ENCODE measurements around the gene MRGPRF. TPM values are rescaled to one million over a fixed set of nuclear protein-coding genes. Genes with fewer than 3 reads are reported as not detected.

MRGPRF gene
- total RNA-seq, 4 donors from 2014 or later, result 0.84 to 11.0 (median 7.3) TPM

DNA sequence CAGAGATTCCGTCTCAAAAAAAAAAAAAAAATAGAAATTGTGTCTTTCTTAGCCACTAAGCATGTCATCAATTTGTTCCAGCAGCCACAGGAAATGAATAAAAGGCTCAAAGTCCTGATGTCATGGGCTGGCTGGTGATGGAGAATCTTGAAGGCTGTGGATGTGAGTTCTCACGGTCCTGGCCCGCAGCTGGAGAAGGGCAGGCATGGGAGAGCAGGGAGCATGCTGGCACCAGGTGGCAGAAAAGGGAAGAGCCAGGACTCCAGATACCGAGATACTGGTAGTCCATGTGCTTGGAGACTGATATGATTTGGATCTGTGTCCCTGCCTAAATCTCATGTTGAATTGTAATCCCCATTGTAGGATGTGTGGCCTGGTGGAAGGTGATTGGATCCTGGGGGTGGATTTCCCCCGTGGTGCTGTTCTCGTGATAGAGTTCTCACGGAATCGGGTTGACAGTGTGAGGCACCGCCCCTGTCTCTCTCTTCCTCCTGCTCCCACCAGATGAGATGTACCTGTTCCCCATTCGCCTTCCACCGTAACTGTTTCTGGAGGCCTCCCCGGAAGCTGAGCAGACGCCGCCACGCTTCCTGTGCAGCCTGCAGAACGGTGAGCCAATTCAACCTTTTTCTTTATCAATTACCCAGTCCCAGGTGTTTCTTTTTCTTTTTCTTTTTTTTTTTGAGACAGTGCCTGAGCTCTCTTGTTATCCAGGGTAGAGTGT, 50.4 kb downstream of the MRGPRF start:
- TF ChIP-seq, protein P1, sequence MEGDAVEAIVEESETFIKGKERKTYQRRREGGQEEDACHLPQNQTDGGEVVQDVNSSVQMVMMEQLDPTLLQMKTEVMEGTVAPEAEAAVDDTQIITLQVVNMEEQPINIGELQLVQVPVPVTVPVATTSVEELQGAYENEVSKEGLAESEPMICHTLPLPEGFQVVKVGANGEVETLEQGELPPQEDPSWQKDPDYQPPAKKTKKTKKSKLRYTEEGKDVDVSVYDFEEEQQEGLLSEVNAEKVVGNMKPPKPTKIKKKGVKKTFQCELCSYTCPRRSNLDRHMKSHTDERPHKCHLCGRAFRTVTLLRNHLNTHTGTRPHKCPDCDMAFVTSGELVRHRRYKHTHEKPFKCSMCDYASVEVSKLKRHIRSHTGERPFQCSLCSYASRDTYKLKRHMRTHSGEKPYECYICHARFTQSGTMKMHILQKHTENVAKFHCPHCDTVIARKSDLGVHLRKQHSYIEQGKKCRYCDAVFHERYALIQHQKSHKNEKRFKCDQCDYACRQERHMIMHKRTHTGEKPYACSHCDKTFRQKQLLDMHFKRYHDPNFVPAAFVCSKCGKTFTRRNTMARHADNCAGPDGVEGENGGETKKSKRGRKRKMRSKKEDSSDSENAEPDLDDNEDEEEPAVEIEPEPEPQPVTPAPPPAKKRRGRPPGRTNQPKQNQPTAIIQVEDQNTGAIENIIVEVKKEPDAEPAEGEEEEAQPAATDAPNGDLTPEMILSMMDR (IDR thresholded peaks at IDR 0.05), result no peak
- no peak for TF ChIP-seq POLR2A (IDR thresholded peaks at IDR 0.05)
- H3K4me3 ChIP-seq (ENCODE audit: low read depth, poor library complexity, severe bottlenecking), result no peak overlapping the region
- intact Hi-C loops (cut with DNase I; ENCODE audit: low total_unique reads), result no loop called here
- peak in 1 of 2 donors; percentile 61 for DNase-seq (ENCODE audit: low spot score in 2 of 2)
- WGBS, 2 donors, result 81 to 84% methylated on average over 16 of the region's 16 CpGs

DNA sequence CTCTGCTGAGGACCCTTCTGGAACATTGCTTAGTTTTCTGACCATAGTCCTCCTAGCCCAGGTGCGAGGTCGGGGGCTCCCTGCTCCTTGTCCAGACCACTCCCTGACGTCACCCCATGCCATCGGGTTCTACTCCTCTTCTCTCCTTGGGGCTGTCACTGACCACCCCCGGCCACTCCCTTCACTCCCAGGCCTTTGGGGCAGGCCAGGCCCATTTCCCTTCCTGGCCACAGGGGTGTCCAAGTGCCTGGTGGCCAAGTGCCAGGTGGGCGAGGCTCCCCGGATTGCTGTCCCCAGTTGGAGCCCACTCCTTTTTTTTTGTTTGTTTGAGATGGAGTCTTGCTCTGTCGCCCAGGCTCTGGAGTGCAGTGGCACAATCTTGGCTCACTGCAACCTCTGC, 51.8 kb downstream of the MRGPRF start:
- H3K4me3 ChIP-seq (ENCODE audit: low read depth, poor library complexity, severe bottlenecking), result no peak overlapping the region
- TF ChIP-seq, protein P1 (IDR thresholded peaks at IDR 0.05), result no peak
- TF ChIP-seq POLR2A (IDR thresholded peaks at IDR 0.05), result no peak
- 77 to 80% methylated on average over 8 of the region's 8 CpGs for WGBS, 2 donors
- intact Hi-C loops (cut with DNase I; ENCODE audit: low total_unique reads), result no loop called here
- no peak for DNase-seq (ENCODE audit: low spot score in 2 of 2)

DNA sequence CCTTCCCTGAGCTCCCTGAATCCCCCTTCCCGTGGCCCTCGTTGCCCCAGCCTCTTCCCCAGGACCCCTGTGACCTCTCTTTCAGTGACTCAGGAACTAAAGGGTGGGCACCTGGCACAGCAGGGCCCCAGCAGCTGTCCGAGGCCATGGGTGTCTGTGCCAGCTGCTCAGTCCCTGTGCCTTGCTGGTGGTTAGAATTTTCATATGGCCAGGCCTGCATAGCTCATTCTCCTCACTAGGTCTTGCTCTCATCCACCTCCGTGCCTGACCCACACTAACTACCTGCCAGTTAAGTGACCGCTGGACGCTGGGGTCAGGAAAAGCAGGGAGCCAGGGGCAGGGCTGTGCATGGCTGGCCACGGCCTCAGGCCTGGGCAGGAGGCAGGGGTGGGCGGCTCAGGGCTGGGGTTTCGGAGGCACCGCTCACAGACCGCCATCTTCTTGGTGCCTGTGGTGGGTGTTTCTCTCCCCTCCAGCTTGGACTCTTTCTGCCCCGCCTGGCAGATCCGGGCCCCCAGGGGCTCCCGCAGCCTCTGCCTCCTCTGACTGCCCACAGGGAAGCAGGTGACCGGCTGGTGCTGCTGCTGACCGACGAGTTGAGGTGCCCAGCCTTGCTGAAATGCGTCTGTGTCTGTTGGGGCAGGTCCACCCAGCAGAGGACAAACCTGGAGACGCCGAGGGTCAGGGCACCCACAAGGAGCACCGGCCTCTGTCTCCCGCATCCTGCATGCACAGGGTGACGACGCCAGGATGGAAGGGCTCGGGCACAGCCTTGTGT, 52.6 kb downstream of the MRGPRF start:
- 90 to 92% methylated on average over 17 to 24 of the region's 25 CpGs for WGBS, 2 donors
- no peak for DNase-seq (ENCODE audit: low spot score in 2 of 2)
- intact Hi-C loops (cut with DNase I; ENCODE audit: low total_unique reads), result no loop called here
- TF ChIP-seq POLR2A (IDR thresholded peaks at IDR 0.05), result no peak
- TF ChIP-seq, protein P1 (IDR thresholded peaks at IDR 0.05), result no peak
- no peak overlapping the region for H3K4me3 ChIP-seq (ENCODE audit: low read depth, poor library complexity, severe bottlenecking)

DNA sequence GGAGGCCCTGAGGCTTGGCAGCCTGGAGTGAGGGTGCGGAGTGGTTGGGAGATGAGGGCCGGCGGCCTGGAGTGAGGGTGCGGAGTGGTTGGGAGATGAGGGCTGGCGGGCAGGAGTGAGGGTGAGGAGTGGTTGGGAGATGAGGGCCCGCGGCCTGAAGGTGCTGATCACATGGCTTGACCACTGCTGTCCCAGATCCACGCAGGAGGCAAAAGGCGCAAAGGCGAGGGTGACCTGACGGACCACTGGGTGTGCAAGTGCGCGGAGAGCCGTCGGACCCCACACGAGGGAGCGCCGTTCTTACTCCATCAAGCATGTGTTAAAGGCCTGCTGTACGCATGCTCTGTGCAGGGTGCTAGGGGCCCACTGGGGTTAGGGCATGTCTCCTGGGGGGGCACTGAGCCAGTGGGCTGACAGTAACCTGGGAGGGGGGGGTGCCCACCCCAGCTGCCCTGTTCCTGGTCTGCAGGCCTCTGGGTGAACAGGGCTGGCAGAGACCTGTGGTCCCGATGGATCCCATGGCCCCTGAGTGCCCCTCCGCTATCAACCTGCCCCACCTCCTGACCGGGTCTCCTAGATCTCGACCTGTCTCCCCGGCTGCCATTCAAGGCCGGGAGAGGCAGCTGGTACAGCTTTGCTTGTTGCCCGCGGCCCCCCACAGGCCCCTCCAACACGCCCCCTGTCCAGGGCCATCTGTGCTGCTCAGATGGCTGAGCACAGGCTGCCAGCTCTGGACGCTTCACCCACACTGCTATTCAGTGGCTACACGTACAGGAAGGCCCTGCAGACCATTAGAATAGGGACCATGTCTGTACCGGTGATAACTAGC, 53.4 kb downstream of the MRGPRF start:
- WGBS, 2 donors, result 95% methylated on average over 29 to 31 of the region's 31 CpGs
- no peak overlapping the region for H3K4me3 ChIP-seq (ENCODE audit: low read depth, poor library complexity, severe bottlenecking)
- DNase-seq (ENCODE audit: low spot score in 2 of 2), result no peak
- intact Hi-C loops (cut with DNase I; ENCODE audit: low total_unique reads), result no loop called here
- TF ChIP-seq POLR2A (IDR thresholded peaks at IDR 0.05), result no peak
- TF ChIP-seq, protein P1 (IDR thresholded peaks at IDR 0.05), result no peak

DNA sequence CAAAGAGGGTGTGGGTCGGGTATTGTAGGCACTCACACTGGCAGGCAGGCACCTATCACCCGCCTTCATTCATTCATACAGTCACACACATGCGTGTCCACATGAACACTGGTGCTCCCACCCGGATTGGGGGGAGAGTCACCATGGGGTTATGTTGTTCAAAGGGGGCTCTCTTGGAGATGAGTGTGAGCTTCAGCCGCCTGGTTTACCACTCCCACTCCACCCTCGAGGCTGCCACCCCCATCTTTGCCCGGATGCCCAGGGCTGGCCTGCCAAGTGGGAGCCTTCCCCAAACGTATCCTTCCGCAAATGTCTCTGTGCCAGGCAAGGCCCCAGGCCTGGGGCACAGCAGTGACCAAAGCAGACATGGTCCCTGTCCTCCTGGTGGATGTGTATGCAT, 54.8 kb downstream of the MRGPRF start:
- H3K4me3 ChIP-seq (ENCODE audit: low read depth, poor library complexity, severe bottlenecking), result no peak overlapping the region
- intact Hi-C loops (cut with DNase I; ENCODE audit: low total_unique reads), result no loop called here
- DNase-seq (ENCODE audit: low spot score in 2 of 2), result no peak
- 91 to 95% methylated on average over 9 of the region's 9 CpGs for WGBS, 2 donors
- TF ChIP-seq, protein P1 (IDR thresholded peaks at IDR 0.05), result no peak
- TF ChIP-seq POLR2A (IDR thresholded peaks at IDR 0.05), result no peak

Data from lower leg skin (tissue), 4 donors.